Measurements from ENCODE around the gene CDK13.

Gene CDK13

GRCh38 chr7:40047661-40048060 is 97.6 kb downstream of the CDK13 start:
- H3K27ac ChIP-seq (ENCODE audit: insufficient read depth, low read depth, low read length, poor library complexity, severe bottlenecking): no peak overlapping the region
- H3K4me3 ChIP-seq (ENCODE audit: insufficient read depth, low read depth, low read length): no peak overlapping the region
- no peaks in the 10 kb centered on the region for H3K36me3 ChIP-seq (ENCODE audit: control insufficient read depth, insufficient read depth, low read length)
- H3K9me3 ChIP-seq (ENCODE audit: control insufficient read depth, low read length): no peaks in the 10 kb centered on the region
- no peaks in the 10 kb centered on the region for H3K27me3 ChIP-seq (ENCODE audit: control insufficient read depth, insufficient read depth, low read length, poor library complexity, severe bottlenecking)
- no CpG with 5 or more reads among the region's 1 CpG for WGBS, 2 experiments
- no peaks in the 10 kb centered on the region for H3K4me1 ChIP-seq (ENCODE audit: control insufficient read depth, insufficient read depth, low read length)

GRCh38 chr7:40057292-40057691 is 107.2 kb downstream of the CDK13 start:
- no peak overlapping the region for H3K4me3 ChIP-seq (ENCODE audit: insufficient read depth, low read depth, low read length)
- 91 to 96% methylated on average over 2 of the region's 2 CpGs for WGBS, 2 experiments

GRCh38 chr7:40058026-40058425 is 108.0 kb downstream of the CDK13 start:
- Histone ChIP-seq H3K4me3 (ENCODE audit: insufficient read depth, low read depth, low read length) (no peak overlapping the region), H3K27me3 (ENCODE audit: control insufficient read depth, insufficient read depth, low read length, poor library complexity, severe bottlenecking) (no peaks in the 10 kb centered on the region), H3K36me3 (ENCODE audit: control insufficient read depth, insufficient read depth, low read length) (no peaks in the 10 kb centered on the region), H3K9me3 (ENCODE audit: control insufficient read depth, low read length) (no peaks in the 10 kb centered on the region), H3K4me1 (ENCODE audit: control insufficient read depth, insufficient read depth, low read length) (no peaks in the 10 kb centered on the region), H3K27ac (ENCODE audit: insufficient read depth, low read depth, low read length, poor library complexity, severe bottlenecking) (no peak overlapping the region)
- WGBS, 2 experiments: 89 to 92% methylated on average over 2 of the region's 2 CpGs

More at GRCh38 chr7:40057292-40057691, 107.2 kb downstream of the CDK13 start:
- H3K36me3 ChIP-seq (ENCODE audit: control insufficient read depth, insufficient read depth, low read length): no peaks in the 10 kb centered on the region
- no peaks in the 10 kb centered on the region for H3K27me3 ChIP-seq (ENCODE audit: control insufficient read depth, insufficient read depth, low read length, poor library complexity, severe bottlenecking)
- no peaks in the 10 kb centered on the region for H3K9me3 ChIP-seq (ENCODE audit: control insufficient read depth, low read length)
- H3K27ac ChIP-seq (ENCODE audit: insufficient read depth, low read depth, low read length, poor library complexity, severe bottlenecking): no peak overlapping the region
- no peaks in the 10 kb centered on the region for H3K4me1 ChIP-seq (ENCODE audit: control insufficient read depth, insufficient read depth, low read length)

DNA sequence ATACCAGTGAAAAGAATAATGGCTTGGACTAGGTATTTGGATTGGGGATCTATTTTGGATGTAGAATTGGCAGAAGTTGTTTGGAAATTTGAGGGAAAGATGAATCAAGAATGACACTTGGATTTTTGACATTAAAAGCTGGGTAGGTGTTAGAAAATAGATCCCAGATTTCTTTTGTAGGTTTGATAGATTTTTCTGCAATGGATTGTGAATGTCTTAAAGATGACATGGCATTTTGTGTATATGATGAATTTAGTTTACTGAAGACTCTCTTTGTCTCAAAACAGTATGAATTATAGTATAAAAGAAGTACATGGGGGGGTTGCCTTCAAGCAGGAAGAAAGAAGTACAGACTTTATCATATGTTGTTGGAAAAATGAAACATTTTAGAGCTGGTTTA is 108.6 kb downstream of the CDK13 start:
- Histone ChIP-seq H3K27ac (ENCODE audit: insufficient read depth, low read depth, low read length, poor library complexity, severe bottlenecking) (no peak overlapping the region), H3K27me3 (ENCODE audit: control insufficient read depth, insufficient read depth, low read length, poor library complexity, severe bottlenecking) (no peaks in the 10 kb centered on the region), H3K9me3 (ENCODE audit: control insufficient read depth, low read length) (no peaks in the 10 kb centered on the region), H3K4me3 (ENCODE audit: insufficient read depth, low read depth, low read length) (no peak overlapping the region), H3K4me1 (ENCODE audit: control insufficient read depth, insufficient read depth, low read length) (no peaks in the 10 kb centered on the region), H3K36me3 (ENCODE audit: control insufficient read depth, insufficient read depth, low read length) (no peaks in the 10 kb centered on the region)

DNA sequence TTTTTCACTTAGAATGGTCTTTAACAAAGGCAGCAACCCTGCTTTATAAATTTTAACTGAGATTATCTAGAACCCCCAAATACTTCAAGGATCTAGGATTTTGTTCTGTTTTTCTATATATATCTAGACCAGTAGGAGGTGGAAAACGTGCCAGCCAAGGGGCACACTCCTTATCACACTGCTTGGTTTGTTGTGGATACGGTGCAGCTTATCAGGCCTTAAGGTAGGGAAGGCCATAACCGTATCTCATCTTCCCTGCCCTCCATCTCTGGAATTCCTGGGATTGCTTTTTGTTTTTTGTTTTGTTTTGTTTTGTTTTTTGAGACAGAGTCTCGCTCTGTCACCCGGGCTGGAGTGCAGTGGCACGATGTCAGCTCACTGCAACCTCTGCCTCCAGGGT is 109.0 kb downstream of the CDK13 start:
- Histone ChIP-seq H3K9me3 (ENCODE audit: control insufficient read depth, low read length) (no peaks in the 10 kb centered on the region), H3K4me1 (ENCODE audit: control insufficient read depth, insufficient read depth, low read length) (no peaks in the 10 kb centered on the region), H3K27ac (ENCODE audit: insufficient read depth, low read depth, low read length, poor library complexity, severe bottlenecking) (no peak overlapping the region), H3K36me3 (ENCODE audit: control insufficient read depth, insufficient read depth, low read length) (no peaks in the 10 kb centered on the region), H3K27me3 (ENCODE audit: control insufficient read depth, insufficient read depth, low read length, poor library complexity, severe bottlenecking) (no peaks in the 10 kb centered on the region), H3K4me3 (ENCODE audit: insufficient read depth, low read depth, low read length) (no peak overlapping the region)
- WGBS, 2 experiments: 92 to 98% methylated on average over 6 of the region's 6 CpGs

DNA sequence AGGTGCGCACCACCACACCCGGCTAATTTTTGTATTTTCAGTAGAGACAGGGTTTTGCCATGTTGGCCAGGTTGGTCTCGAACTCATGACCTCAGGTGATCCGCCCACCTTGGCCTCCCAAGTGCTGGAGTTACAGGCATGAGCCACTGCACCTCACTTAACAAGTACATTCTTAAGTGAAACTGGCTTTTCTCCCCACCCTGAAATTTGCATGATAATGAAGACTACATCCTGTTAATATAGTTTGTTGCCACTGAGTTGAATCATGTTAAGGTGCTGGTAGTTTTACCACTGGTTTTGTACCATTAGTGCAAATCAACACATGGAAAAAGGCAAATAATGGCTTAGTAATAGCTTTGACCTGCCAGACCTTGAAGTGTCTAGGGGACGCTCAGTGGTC is 122.2 kb downstream of the CDK13 start:
- Histone ChIP-seq H3K27me3 (ENCODE audit: control insufficient read depth, insufficient read depth, low read length, poor library complexity, severe bottlenecking) (no peaks in the 10 kb centered on the region), H3K9me3 (ENCODE audit: control insufficient read depth, low read length) (no peaks in the 10 kb centered on the region), H3K27ac (ENCODE audit: insufficient read depth, low read depth, low read length, poor library complexity, severe bottlenecking) (no peak overlapping the region), H3K36me3 (ENCODE audit: control insufficient read depth, insufficient read depth, low read length) (no peaks in the 10 kb centered on the region), H3K4me1 (ENCODE audit: control insufficient read depth, insufficient read depth, low read length) (no peaks in the 10 kb centered on the region), H3K4me3 (ENCODE audit: insufficient read depth, low read depth, low read length) (no peak overlapping the region)
- 89 to 93% methylated on average over 5 of the region's 5 CpGs for WGBS, 2 experiments

DNA sequence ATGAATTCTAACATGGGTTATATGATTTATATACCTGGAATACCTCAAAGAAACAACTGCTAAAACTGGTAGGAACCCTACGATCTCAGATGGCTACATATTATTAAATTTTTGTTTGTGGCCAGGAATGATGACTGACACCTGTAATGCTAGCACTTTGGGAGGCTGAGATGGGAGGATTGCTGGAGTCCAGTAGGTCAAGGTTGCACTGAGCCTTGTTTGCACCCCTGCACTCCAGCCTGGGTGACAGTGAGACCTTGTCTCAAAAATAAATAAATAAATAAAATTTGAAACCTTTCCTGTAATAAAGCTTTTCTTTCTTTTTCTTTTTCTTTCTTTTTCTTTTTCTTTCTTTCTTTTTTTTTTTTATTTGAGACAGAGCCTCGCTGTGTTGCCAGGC is 123.2 kb downstream of the CDK13 start:
- no peaks in the 10 kb centered on the region for H3K36me3 ChIP-seq (ENCODE audit: control insufficient read depth, insufficient read depth, low read length)
- H3K9me3 ChIP-seq (ENCODE audit: control insufficient read depth, low read length): no peaks in the 10 kb centered on the region
- no peaks in the 10 kb centered on the region for H3K4me1 ChIP-seq (ENCODE audit: control insufficient read depth, insufficient read depth, low read length)
- WGBS, 2 experiments: 95 to 98% methylated on average over 2 of the region's 2 CpGs
- no peak overlapping the region for H3K27ac ChIP-seq (ENCODE audit: insufficient read depth, low read depth, low read length, poor library complexity, severe bottlenecking)
- no peak overlapping the region for H3K4me3 ChIP-seq (ENCODE audit: insufficient read depth, low read depth, low read length)
- H3K27me3 ChIP-seq (ENCODE audit: control insufficient read depth, insufficient read depth, low read length, poor library complexity, severe bottlenecking): no peaks in the 10 kb centered on the region

- Histone ChIP-seq H3K36me3 (ENCODE audit: control insufficient read depth, insufficient read depth, low read length) (no peaks in the 10 kb centered on the region), H3K4me1 (ENCODE audit: control insufficient read depth, insufficient read depth, low read length) (no peaks in the 10 kb centered on the region), H3K4me3 (ENCODE audit: insufficient read depth, low read depth, low read length) (no peak overlapping the region), H3K27ac (ENCODE audit: insufficient read depth, low read depth, low read length, poor library complexity, severe bottlenecking) (no peak overlapping the region), H3K9me3 (ENCODE audit: control insufficient read depth, low read length) (no peaks in the 10 kb centered on the region), H3K27me3 (ENCODE audit: control insufficient read depth, insufficient read depth, low read length, poor library complexity, severe bottlenecking) (no peaks in the 10 kb centered on the region)
- WGBS, 2 experiments: 100% methylated on average over 1 to 2 of the region's 3 CpGs
These were observed 127.8 kb downstream of the CDK13 start for GRCh38 chr7:40077849-40078248.

- Histone ChIP-seq H3K9me3 (ENCODE audit: control insufficient read depth, low read length) (no peaks in the 10 kb centered on the region), H3K4me3 (ENCODE audit: insufficient read depth, low read depth, low read length) (no peak overlapping the region), H3K36me3 (ENCODE audit: control insufficient read depth, insufficient read depth, low read length) (peaks cover 27% of the 10 kb centered on the region), H3K4me1 (ENCODE audit: control insufficient read depth, insufficient read depth, low read length) (no peaks in the 10 kb centered on the region), H3K27me3 (ENCODE audit: control insufficient read depth, insufficient read depth, low read length, poor library complexity, severe bottlenecking) (no peaks in the 10 kb centered on the region), H3K27ac (ENCODE audit: insufficient read depth, low read depth, low read length, poor library complexity, severe bottlenecking) (no peak overlapping the region)
- WGBS, 2 experiments: 97 to 100% methylated on average over 1 to 2 of the region's 2 CpGs
These were observed 142.1 kb downstream of the CDK13 start for GRCh38 chr7:40092182-40092581.

- Histone ChIP-seq H3K4me3 (ENCODE audit: insufficient read depth, low read depth, low read length) (no peak overlapping the region), H3K27me3 (ENCODE audit: control insufficient read depth, insufficient read depth, low read length, poor library complexity, severe bottlenecking) (no peaks in the 10 kb centered on the region), H3K9me3 (ENCODE audit: control insufficient read depth, low read length) (no peaks in the 10 kb centered on the region), H3K4me1 (ENCODE audit: control insufficient read depth, insufficient read depth, low read length) (no peaks in the 10 kb centered on the region), H3K36me3 (ENCODE audit: control insufficient read depth, insufficient read depth, low read length) (peaks cover 20% of the 10 kb centered on the region), H3K27ac (ENCODE audit: insufficient read depth, low read depth, low read length, poor library complexity, severe bottlenecking) (no peak overlapping the region)
- 94 to 96% methylated on average over 7 of the region's 8 CpGs for WGBS, 2 experiments
These were observed 143.7 kb downstream of the CDK13 start for GRCh38 chr7:40093631-40094350.

DNA sequence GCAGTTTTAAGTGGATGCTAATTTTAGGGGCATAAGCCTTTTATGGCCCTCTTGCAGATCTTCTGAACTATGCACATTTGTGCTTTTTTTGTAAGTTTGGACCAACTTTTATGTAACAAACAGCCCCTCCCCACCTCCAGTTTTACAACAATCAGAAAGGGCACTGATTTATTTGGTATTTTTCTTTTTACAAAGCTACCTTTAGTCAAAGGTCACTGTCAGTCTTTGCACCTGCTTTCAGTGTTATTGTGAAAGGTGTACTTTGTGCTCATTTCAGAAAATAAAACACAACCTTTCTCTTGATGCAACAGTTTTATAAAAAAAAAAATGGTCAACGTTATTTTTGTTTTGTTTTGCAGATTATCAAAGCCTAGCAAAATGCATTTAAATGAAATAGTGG is 145.2 kb downstream of the CDK13 start:
- Histone ChIP-seq H3K27me3 (ENCODE audit: control insufficient read depth, insufficient read depth, low read length, poor library complexity, severe bottlenecking) (no peaks in the 10 kb centered on the region), H3K36me3 (ENCODE audit: control insufficient read depth, insufficient read depth, low read length) (peaks cover 20% of the 10 kb centered on the region), H3K9me3 (ENCODE audit: control insufficient read depth, low read length) (no peaks in the 10 kb centered on the region), H3K27ac (ENCODE audit: insufficient read depth, low read depth, low read length, poor library complexity, severe bottlenecking) (no peak overlapping the region), H3K4me3 (ENCODE audit: insufficient read depth, low read depth, low read length) (no peak overlapping the region), H3K4me1 (ENCODE audit: control insufficient read depth, insufficient read depth, low read length) (no peaks in the 10 kb centered on the region)
- WGBS, 2 experiments: 94 to 100% methylated on average over 1 of the region's 1 CpG
